ENCODE measurements around the gene ANKRD55. TPM values are rescaled to one million over a fixed set of nuclear protein-coding genes. Genes with fewer than 3 reads are reported as not detected.

The ANKRD55 gene
- total and polyA plus RNA-seq, 9 of the 15 experiments (the other 6 are each of a cell fraction or from before 2014, with no cell fraction given), result 3.4 to 10.6 (median 6.5) TPM

- TF ChIP-seq ZNF740 (CRISPR knock-in tag; IDR thresholded peaks at IDR 0.05), result 0 out of 2 replicates have a peak, but pooled peaks have one; percentile 27
- no peak for TF ChIP-seq ZNF740 (tag; IDR thresholded peaks at IDR 0.05)
- TF ChIP-seq ZNF384 (IDR thresholded peaks at IDR 0.05; ENCODE audit: low read depth, low read length), result 0 out of 2 replicates have a peak, but pooled peaks have one; percentile 41
- no peak for TF ChIP-seq CBX1 (IDR thresholded peaks at IDR 0.05; ENCODE audit: low read depth)
- no peak for TF ChIP-seq KAT2B (IDR thresholded peaks at IDR 0.05; ENCODE audit: low read depth, low read length)
- TF ChIP-seq, protein P1, sequence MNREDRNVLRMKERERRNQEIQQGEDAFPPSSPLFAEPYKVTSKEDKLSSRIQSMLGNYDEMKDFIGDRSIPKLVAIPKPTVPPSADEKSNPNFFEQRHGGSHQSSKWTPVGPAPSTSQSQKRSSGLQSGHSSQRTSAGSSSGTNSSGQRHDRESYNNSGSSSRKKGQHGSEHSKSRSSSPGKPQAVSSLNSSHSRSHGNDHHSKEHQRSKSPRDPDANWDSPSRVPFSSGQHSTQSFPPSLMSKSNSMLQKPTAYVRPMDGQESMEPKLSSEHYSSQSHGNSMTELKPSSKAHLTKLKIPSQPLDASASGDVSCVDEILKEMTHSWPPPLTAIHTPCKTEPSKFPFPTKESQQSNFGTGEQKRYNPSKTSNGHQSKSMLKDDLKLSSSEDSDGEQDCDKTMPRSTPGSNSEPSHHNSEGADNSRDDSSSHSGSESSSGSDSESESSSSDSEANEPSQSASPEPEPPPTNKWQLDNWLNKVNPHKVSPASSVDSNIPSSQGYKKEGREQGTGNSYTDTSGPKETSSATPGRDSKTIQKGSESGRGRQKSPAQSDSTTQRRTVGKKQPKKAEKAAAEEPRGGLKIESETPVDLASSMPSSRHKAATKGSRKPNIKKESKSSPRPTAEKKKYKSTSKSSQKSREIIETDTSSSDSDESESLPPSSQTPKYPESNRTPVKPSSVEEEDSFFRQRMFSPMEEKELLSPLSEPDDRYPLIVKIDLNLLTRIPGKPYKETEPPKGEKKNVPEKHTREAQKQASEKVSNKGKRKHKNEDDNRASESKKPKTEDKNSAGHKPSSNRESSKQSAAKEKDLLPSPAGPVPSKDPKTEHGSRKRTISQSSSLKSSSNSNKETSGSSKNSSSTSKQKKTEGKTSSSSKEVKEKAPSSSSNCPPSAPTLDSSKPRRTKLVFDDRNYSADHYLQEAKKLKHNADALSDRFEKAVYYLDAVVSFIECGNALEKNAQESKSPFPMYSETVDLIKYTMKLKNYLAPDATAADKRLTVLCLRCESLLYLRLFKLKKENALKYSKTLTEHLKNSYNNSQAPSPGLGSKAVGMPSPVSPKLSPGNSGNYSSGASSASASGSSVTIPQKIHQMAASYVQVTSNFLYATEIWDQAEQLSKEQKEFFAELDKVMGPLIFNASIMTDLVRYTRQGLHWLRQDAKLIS (CRISPR knock-in tag; IDR thresholded peaks at IDR 0.05), result peak; percentile 58
- TF ChIP-seq GATAD2B (IDR thresholded peaks at IDR 0.05; ENCODE audit: borderline replicate concordance), result peak; percentile 95
- peak; percentile 99 for TF ChIP-seq LCOR (CRISPR knock-in tag; IDR thresholded peaks at IDR 0.05)
- TF ChIP-seq SP1 (CRISPR knock-in tag; IDR thresholded peaks at IDR 0.05), result peak; percentile 89
- TF ChIP-seq SOX6 (IDR thresholded peaks at IDR 0.05), result peak; percentile 99
- no peak for TF ChIP-seq RBM17 (IDR thresholded peaks at IDR 0.05; ENCODE audit: borderline replicate concordance, low read depth, low read length)
- TF ChIP-seq ZBTB34 (CRISPR knock-in tag; IDR thresholded peaks at IDR 0.05), result 0 out of 2 replicates have a peak, but pooled peaks have one; percentile 16
- TF ChIP-seq NFE2L1 (tag; IDR thresholded peaks at IDR 0.05; ENCODE audit: borderline replicate concordance, low read depth), result no peak; the same call in 1 of the 2 replicates
- TF ChIP-seq MEF2A (IDR thresholded peaks at IDR 0.05; ENCODE audit: control insufficient read depth, low read depth, low read length), result peak; percentile 80
- TF ChIP-seq MBD2 (IDR thresholded peaks at IDR 0.05; ENCODE audit: borderline replicate concordance, low read depth), result peak; percentile 91
- peak; percentile 90 for TF ChIP-seq MAFK (IDR thresholded peaks at IDR 0.05; ENCODE audit: low read length)
- TF ChIP-seq, protein P2, sequence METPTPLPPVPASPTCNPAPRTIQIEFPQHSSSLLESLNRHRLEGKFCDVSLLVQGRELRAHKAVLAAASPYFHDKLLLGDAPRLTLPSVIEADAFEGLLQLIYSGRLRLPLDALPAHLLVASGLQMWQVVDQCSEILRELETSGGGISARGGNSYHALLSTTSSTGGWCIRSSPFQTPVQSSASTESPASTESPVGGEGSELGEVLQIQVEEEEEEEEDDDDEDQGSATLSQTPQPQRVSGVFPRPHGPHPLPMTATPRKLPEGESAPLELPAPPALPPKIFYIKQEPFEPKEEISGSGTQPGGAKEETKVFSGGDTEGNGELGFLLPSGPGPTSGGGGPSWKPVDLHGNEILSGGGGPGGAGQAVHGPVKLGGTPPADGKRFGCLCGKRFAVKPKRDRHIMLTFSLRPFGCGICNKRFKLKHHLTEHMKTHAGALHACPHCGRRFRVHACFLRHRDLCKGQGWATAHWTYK (CRISPR knock-in tag; IDR thresholded peaks at IDR 0.05), result 0 out of 2 replicates have a peak, but pooled peaks have one; percentile 77
- TF ChIP-seq HNRNPK (IDR thresholded peaks at IDR 0.05; ENCODE audit: low read depth, low read length, poor library complexity, severe bottlenecking), result no peak
- no peak for TF ChIP-seq ZNF121 (CRISPR knock-in tag; conservative IDR thresholded peaks at IDR 0.05)
- peak; percentile 85 for TF ChIP-seq ZBTB17 (CRISPR knock-in tag; IDR thresholded peaks at IDR 0.05)
- peak; percentile 94 for TF ChIP-seq ELF4 (CRISPR knock-in tag; IDR thresholded peaks at IDR 0.05)
These were observed 109.4 kb downstream of the ANKRD55 start (continued) for GRCh38 chr5:56123531-56124243.

All from K562 (cell line).